DMS53 treated with DMSO at 0.1 percent for 48 hours (cell line): Measurements from ENCODE around the gene CDC26.
"Not testable (repeated sequence)": the region's sequence is repeated elsewhere in the genome, so short reads cannot be mapped to it uniquely, and the experiment has no call there.

Experiments used
- DNase-seq: peaks from one replicate; lab custom pipeline; 2025; ENCODE audit not compliant: unreplicated experiment; lab: John Stamatoyannopoulos, UW

Gene CDC26

DNA sequence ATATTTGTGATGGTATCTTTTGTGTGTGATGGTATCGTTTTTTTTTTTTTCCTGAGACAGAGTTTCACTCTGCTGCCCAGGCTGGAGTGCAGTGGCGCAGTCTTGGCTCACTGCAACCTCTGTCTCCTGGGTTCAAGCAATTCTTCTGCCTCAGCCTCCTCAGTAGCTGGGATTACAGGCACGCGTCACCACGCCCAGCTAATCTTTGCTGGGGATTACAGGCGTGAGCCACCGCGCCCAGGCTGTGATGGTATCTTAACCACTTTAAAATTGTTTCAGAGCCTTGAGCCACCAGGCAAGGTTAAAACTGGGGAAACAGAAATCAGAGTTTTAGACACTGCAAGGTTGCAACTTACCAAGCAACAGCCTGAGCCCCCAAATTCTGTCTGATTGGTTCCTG is 20.9 kb upstream of the CDC26 start:
- DNase-seq, result not testable (repeated sequence)

DNA sequence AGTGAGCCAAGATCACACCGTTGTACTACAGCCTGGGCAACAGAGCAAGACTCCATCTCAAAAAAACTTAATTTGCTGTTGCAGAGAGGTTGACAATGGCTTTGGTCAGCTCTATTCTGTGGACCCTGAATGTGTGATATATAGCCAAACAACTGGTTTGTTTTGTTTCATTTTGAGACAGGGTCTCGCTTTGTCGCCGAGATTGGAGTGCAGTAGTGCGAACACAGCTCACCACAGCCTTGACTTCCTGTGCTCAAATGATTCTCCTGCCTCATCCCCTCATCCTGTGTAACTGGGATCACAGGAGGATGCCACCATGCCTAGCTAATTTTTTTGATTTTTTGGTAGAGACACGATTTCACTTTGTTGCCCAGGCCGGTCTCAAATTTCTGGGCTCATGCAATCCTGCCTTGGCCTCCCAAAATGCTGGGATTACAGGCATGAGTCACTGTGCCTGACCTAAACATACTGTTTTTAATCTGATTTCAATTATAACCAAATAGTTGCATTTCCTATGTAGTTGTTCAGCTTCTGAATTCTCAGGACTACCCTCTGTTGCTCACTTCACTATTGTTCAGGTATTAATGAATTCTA is 18.0 kb upstream of the CDC26 start:
- no peak for DNase-seq

DNA sequence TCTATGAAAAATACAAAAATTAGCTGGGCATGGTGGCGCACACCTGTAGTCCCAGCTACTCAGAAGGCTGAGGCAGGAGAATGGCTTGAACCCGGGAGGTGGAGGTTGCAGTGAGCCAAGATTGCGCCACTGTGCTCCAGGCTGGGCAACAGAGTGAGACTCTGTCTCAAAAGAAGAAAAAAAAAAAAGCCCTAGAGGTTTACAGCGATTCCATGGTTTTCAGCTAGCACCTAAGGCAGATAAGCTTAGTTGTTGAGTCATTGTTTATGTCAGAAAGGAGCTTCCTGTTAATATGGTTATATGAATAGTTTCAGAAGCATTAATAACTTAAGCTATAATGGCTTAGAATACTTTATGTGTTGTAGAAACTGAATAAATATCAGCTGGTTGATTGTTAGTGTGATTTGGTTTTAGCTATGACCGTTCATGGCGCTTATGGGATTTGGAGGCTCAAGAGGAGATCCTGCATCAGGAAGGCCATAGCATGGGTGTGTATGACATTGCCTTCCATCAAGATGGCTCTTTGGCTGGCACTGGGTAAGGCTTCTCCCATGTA is 14.8 kb upstream of the CDC26 start:
- DNase-seq, result no peak

DNA sequence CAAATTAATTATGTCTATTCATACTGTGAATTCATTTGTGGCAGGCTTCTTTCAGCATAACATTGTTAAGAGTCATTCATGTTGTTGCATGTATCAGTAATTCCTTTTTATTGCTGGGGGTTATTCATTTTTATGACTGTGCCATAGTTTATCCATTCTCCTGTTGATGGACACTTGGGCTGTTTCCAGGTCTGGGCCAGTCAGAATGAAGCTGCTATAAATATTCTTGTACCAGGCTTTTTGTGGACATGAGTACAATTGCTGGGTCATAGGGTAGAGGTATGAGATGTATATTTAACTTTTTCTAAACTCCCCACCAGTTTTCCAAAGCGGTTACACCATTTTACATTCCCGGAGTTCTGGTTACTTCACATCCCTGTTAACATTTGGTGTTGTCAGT is 13.7 kb upstream of the CDC26 start:
- DNase-seq, result no peak

DNA sequence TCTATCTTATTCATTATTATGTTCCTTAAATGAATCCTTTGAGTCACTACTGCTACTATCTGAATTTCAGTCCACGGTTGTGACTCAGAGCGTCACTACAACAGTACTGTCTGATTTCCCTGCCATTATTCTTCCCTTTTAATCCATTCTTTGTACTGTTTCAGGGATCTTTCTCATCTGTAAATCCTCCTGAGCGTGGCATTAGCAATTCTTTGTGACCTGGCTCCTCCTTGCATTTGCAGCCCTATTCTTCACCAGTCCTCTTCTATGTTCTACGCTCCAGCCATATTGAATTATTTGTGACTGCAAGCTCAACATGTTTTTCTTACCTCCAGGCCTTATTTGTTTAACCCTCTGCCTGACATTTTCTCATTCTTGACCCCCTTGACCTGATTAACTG is 6.0 kb upstream of the CDC26 start:
- DNase-seq, result no peak

DNA sequence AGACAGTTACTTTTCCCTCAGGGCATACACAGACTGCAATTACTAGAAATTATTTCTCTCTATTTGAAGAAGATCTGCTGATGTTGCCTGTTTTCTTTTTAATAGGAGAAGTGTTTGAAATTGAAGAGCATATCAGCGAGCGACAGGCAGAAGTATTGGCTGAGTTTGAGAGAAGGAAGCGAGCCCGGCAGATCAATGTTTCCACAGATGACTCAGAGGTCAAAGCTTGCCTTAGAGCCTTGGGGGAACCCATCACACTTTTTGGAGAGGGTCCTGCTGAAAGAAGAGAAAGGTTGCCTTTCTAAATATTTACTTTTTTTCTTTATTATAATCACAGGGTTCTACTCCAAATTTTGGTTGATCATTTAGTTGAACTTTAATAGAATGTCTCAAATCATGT is 3.5 kb upstream of the CDC26 start:
- no peak for DNase-seq

DNA sequence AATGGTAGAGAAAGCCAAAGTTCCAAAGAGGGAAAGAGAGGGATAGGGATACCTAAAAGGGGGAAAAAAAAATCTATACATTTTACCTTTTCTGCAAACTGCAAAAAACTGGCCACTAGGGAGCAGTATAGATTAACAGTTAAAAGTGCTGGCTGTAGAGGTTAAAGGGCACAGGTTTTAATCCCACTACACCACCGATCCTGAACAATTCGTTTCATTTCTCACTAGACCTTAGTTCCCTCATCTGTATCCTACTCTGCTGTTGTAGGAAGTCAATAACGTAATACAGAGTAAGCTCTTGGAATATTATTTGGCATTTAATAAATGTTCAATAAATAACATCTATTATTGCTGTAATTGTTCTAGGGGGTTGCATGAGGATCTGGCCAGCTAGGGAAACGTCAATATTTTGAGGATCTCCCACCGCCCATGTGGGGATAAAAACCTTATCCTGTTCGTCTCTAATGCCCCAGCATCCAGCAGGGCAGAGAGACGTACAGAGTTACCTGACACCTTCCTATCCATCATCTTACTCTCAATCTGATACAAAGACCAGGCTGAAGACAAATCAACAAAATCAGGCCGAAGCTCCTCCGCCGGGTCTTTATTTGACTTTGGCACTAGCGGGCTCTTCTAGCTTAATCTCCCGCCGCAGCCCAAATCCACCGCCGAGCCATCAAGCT is 757 bp downstream of the CDC26 start:
- peak; percentile 61 for DNase-seq

DNA sequence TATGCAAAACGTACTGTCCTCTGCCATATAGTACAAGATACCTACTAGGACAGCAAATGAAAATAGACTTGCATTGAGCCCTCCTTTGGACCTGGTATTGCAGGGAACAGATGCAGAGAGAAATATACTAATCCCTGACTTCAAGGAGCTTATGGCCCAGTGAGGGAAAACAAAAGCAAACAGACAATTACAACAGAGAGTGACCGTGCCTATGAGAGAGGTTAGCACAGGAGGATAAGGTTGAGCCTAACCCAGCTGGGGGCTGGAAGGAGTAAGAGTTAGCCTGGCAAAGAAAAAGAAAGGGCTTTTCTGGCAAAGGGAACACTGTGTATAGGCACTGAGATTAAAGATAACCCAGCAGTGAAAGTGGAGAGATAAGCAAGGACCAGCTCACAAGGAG is 5.5 kb downstream of the CDC26 start:
- DNase-seq, result no peak

DNA sequence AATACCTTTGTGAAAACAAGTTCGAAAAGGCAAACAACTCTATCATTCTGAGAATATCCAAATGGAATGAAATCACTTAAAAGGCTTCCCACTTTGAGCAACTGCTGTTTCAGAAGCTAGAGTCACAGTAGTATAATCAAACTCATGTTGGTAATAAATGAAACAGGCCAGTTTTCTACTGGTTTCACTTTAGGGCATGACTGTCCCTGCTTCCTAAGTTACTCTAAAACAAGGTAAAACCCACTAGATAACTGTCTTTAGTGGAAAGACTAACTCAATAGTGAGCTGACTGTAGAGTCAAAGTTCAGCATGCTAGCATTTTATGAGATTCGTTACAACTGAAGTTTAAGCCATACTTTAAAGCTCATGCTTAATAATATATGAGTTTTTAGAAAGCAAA is 6.0 kb downstream of the CDC26 start:
- no peak for DNase-seq

DNA sequence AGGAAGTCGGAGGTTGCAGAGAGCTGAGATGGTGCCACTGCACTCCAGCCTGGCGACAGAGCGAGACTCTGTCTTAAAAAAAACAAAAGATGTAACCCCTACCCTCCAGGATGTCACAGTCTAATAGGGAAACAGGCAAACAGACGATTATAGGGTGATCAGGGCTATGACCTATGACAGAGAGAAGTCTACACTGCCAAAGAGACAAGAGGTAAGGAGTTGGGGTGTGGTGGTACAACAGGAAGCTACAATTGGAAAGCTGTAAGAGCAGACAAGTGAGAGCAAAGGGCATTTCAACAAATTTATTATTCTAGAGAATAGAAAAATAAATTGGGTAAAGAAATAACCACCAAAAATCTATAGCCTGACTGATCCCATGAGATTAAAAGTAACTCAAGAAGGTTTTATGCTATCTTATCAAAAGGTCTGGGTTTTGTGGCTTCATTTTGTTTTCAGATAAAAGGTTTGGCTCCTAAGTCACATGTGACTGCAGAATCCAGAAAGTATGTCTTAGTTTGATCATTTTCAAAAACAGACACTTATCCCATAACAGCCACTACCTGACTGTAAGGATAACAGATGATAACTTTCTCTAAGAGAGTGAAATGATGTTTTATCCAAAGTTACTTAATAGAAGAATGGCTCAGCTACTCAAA is 7.3 kb downstream of the CDC26 start:
- DNase-seq, result no peak

DNA sequence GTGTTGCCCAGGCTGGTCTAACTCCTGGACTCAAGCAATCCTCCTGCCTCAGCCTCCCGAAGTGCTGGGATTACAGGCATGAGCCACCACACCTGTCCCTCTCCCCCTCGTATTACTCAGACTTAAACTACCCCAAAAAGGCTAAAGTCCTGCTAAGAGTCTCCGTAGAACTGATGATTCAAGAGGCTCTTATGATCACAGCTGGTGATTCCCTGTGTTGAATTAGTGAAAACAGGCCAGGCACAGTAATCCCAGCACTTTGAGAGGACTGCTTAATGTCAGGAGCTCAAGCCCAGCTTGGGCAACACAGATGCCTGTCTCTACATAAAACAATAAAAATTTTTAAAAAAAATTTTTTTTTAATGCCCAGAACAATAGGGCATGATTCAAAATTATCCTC is 9.2 kb downstream of the CDC26 start:
- DNase-seq, result no peak

DNA sequence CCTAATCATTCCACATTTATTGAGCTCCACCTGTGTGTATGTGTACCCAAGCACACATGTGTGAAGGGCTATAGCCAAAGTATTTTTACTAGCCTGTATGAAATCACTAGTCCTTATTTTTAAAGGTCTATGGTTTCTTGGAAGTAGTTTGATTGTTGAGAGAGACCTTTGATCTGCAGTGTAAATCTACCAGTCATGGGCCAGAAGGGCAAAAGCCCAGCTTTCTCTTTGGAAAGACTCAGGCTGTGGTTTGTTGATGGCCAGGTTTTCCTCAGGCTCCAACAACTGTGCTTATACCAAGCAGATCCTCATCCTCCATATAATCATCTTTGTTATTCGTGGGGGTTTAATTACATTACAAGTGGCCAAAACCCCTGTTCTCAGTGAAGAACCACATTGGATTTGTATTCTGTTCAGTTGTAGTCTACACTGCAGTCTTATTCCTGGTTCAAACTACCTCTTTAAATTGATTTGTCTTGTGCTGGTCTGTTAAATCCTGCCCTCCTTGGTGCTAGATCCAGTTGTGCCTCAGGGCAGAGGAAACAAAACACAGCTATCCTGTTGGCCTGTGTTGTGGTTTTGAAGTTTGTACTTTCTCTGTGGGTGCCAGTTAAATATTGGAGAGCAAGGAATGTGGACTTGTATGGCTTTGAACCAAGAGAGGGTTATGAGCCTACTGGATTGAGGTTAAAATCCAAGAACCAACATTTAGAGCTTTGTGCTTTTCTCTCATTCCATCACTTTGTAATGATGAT is 13.3 kb downstream of the CDC26 start:
- DNase-seq, result no peak

DNA sequence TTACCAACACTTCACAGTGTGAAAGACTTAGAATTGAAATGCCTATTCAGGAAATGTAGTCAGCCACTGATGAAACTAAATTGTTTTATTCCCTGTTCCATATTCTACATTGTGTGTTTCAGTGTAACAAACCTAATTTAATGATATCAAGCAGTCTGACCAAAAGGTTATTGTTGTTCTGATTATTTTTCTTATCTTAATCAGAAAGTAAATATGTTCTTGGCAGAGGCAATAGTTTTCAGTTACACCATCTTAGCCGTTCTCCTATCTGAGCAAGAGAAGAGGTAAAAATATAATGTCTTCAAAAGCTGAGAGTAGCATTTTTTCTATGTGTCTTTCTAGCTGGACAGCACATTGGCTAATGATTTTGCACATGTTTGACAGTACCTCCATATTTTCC is 17.1 kb downstream of the CDC26 start:
- DNase-seq, result no peak

DNA sequence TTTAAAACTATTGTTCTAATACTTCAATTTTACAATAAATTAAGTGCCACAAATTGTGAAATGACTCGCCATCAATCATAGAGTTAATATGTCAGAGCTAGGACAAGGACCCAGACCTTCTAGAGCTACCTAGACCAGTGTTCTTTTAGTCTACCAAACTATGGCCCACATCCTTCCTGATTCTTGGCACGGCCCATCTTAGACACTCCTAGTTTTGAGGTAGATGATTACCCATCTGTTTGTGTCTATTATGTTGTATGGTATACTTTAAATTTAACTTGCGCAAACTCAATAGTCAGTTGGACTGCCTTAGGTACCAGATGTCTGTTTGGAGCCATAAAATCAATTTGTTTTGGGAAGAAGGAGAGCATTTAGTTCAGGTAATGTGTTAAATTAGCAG is 17.5 kb downstream of the CDC26 start:
- DNase-seq, result no peak

DNA sequence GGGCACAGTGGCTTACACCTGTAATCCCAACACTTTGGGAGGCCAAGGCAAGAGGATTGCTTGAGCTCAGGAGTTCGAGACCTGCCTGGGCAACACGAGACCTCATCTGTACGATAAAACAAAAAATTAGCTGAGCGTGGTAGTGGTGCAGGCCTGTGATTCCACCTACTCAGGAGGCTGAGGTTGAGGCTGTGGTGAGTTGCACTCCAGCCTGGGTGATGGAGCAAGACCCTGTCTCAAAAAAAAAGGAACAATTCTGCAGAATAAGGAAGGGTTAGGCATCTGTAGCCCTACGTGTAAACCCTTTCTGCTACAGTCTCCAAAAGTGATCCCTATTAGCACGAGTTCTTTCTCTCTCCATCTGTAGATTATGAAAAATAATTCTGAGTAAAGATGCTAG is 19.9 kb downstream of the CDC26 start:
- DNase-seq, result no peak

DNA sequence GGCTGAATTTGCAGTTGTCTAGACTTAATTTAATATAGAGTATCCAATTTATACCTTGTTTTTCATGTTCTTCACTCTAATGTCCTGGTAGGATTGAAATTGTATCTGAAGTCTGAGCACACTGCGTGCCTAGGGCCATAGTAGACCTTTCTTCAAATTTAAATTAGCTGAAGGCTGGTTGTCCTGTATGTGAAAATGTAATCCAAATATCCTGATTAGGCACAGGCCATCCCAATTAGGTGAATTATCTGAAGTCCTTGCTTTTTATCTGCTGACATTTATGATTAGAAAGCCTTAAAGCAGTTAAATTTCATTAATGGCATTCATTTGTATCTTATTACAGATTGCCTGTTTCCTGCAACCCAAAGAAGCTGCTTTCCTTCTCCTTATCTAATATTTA is 20.4 kb downstream of the CDC26 start:
- no peak for DNase-seq

DNA sequence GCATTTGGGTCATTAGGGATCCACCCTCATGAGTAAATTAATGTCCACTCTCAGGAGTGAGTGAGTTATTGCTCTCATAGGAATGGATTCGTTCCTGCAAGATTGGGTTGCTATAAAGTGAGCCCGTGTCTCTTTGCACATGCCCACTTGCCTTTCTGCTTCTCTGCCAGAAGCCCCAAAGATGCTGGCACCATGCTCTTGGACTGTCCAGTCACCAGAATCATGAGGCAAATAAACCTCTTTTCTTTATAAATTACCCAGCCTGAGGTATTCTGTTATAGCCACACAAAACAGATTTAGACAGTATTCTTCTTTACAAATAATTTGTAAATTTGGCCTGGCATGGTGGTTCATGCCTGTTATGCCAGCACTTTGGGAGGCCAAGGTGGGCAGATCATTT is 24.6 kb downstream of the CDC26 start:
- no peak for DNase-seq

DNA sequence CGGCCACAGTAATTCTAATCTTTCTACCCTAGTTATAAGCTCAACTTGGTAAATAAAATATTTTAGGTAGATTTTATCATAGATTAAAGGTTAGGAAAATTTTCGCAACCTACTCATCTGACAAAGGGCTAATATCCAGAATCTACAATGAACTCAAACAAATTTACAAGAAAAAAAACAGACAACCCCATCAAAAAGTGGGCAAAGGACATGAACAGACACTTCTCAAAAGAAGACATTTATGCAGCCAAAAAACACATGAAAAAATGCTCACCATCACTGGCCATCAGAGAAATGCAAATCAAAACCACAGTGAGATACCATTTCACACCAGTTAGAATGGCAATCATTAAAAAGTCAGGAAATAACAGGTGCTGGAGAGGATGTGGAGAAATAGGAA is 25.7 kb downstream of the CDC26 start:
- not testable (repeated sequence) for DNase-seq

DNA sequence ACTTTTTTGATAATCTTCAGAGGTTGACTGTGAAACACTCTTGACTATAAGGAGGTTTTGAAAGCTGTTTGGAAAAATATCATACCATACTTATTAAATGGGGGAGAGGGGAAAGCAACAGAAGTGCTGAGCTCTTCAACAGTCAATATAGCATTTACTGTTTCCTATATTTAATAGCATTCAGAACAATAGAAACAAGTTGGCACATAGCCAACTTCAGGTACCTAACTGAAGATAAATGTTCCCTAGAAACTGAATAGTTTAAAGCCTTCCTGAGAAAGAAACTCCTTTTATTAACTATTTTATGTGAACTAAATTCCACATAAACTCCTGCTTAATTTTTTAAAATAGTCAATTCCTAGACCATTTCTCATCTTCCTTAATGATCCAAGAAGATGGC is 27.7 kb downstream of the CDC26 start:
- no peak for DNase-seq

DNA sequence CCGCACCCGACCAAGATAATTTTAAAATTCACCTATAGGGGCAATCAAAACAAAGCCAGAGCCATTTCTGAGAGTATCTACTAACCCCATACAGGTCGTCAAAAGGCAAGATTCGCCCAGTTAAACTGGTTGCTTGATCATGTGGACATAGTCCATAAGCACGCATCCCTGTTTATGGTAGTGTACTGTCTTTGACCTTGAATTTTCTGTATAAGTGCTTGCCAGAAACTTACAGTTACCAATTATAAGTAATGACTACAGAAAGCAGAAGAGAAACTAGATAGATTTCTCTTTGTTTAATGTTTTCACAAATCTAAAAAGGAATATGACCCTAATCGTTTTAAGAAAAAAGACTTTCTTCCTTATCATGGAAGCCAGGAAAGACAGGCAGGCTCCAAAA is 28.4 kb downstream of the CDC26 start:
- DNase-seq, result no peak

DNA sequence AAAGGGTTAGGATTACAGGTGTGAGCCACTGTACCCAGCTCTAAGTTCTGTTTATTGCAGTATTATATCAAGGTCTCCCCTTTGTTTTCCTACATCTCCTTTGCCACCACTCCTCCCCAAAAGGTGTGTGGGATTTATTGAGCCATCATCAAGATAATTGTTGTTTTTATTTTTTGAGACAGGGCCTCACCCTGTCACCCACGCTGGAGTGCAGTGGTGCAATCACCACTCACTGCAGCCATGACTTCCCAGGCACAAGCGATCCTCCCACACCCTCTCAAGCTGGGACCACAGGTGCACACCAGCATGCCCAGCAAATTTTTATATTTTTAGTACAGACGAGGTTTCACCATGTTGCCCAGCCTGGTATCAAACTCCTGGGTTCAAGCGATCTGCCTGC is 29.5 kb downstream of the CDC26 start:
- DNase-seq, result no peak

DNA sequence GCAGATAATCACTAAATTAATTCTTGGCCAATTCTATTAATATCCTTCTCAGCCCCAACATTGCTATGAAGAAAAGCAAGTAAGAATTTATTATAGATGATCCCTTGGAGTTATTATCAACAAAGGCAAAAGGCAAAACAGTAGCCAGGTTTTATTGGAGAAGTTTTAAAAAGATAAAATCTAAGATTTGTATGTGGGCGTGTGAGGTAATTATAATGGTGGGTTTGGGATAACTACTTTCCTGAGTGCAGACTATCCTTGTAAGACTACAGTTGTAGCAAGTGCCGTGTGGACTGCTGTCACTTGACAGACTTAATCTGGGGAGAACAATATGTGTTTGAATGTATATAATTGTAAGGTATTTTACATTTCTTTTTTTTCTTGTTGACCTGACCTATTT is 30.8 kb downstream of the CDC26 start:
- no peak for DNase-seq
